Thyroid gland (tissue), 4 donors: Measurements from ENCODE around the gene ZAR1L. TPM values are rescaled to one million over a fixed set of nuclear protein-coding genes. Genes with fewer than 3 reads are reported as not detected.

Experiments
- DNase-seq, 2 donors: peaks; one replicate each; pipeline ENCODE4 v3.0.0-alpha.2; 2019
- H3K27ac ChIP-seq, 3 donors: fragments of 200-600 bp; sonication (generic); 1 replicate in 2 of 3; 2 replicates in 1 of 3; pipeline ENCODE4 v1.5.1; 2016 to 2019; ENCODE audit warnings: mild to moderate bottlenecking in 1 of 3, moderate library complexity in 1 of 3
- H3K27me3 ChIP-seq: fragments of 200-600 bp; sonication (generic); one replicate; pipeline ENCODE4 v1.5.1; 2019
- H3K36me3 ChIP-seq, 2 donors: fragments of 200-600 bp; sonication (generic); one replicate each; pipeline ENCODE4 v1.5.1; 2016 to 2019
- H3K4me1 ChIP-seq, 2 donors: fragments of 200-600 bp; sonication (generic); one replicate each; pipeline ENCODE4 v1.5.1; 2017 to 2019
- H3K4me3 ChIP-seq, 3 donors: fragments of 200-600 bp; sonication (generic); replicated peaks in 1 of 3; 1 replicate in 2 of 3; 2 replicates in 1 of 3; pipeline ENCODE4 v1.5.1; 2016; ENCODE audit warnings: mild to moderate bottlenecking in 1 of 3
- H3K9me3 ChIP-seq: fragments of 200-600 bp; sonication (generic); one replicate; pipeline ENCODE4 v1.5.1; 2017
- CTCF ChIP-seq, 6 experiments: fragments of 200-600 bp in 3 of 6; fragments of 450-650 bp in 3 of 6; sonication (generic) in 3 of 6; IDR thresholded peaks; one replicate each; pipeline ENCODE4 v1.5.1; 2016 to 2019; ENCODE audit warnings: antibody characterized with exemption in 6 of 6, mild to moderate bottlenecking in 2 of 6, inconsistent platforms in 1 of 6, moderate library complexity in 1 of 6
- POLR2A ChIP-seq, 2 donors: fragments of 450-650 bp; IDR thresholded peaks; one replicate each; pipeline ENCODE4 v1.6.1; 2017; ENCODE audit warnings: antibody characterized with exemption in 2 of 2, mild to moderate bottlenecking in 2 of 2, moderate library complexity in 1 of 2
- WGBS, 2 donors: methylation state at CpG; one replicate each; pipeline ENCODE4 v1.1.5; 2017; 5-methylcytosine and 5-hydroxymethylcytosine counted together
- intact Hi-C: fragments of 100-400 bp; cut with DNase I; formaldehyde crosslinking; loops from one replicate; pipeline ENCODE4 v1.15.1; 2023
- total RNA-seq, 4 donors: library from RNA; depleted of rRNA; stranded (reverse); fragments of >200 nt; gene quantifications; one replicate each; pipeline ENCODE4 v1.2.3, GENCODE V29; 2016

The ZAR1L gene
- total RNA-seq, 4 donors from 2014 or later, result not detected

- Histone ChIP-seq H3K4me3 (peak overlapping the region in 1 of 3 donors; percentile 18), H3K27ac (peak overlapping the region; percentile 30 to 57 (median 38)), H3K4me1 (no peaks in the 10 kb centered on the region), H3K36me3 (peaks cover 0 to 2% of the 10 kb centered on the region in 2 donors), H3K9me3 (no peaks in the 10 kb centered on the region), H3K27me3 (no peaks in the 10 kb centered on the region)
- DNase-seq, result no peak
- TF ChIP-seq CTCF (IDR thresholded peaks at IDR 0.05), result no peak
- TF ChIP-seq POLR2A (IDR thresholded peaks at IDR 0.05), result no peak
- WGBS, 2 donors, result 58 to 59% methylated on average over 3 of the region's 3 CpGs
- intact Hi-C loops, result no loop called here
These were observed 60.7 kb downstream of the ZAR1L start for GRCh38 chr13:32254416-32254815.

DNA sequence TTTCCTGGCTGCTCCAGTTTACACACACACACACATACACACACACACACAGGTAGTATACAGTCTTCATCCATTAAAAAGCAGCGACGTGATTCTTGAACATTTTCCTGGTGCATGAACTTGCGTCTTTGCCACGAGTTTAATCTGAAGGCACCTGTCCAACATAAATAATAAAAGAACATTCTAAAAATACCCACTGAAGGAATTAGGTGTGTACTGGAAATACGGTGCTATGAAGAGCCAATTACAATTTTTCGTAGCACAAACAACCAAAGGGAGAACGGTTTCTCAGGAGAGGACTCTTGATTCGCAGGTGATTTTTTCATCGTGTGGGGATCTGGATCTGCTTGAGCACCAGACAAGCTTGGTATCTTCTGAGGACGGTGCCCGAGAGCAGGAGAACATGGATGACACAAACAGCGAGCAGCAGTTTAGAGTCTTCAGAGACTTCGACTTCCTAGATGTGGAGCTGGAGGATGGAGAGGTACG lies 61.2 kb downstream of the ZAR1L start:
- H3K36me3 ChIP-seq, result peaks cover 0 to 2% of the 10 kb centered on the region in 2 donors
- 70 to 75% methylated on average over 14 of the region's 14 CpGs for WGBS, 2 donors
- no peaks in the 10 kb centered on the region for H3K4me1 ChIP-seq
- H3K27ac ChIP-seq, result peak overlapping the region in 2 of 3 donors; percentile 38 to 57
- intact Hi-C loops, result no loop called here
- H3K27me3 ChIP-seq, result no peaks in the 10 kb centered on the region
- DNase-seq, result no peak
- no peak for TF ChIP-seq POLR2A (IDR thresholded peaks at IDR 0.05)
- no peak for TF ChIP-seq CTCF (IDR thresholded peaks at IDR 0.05)
- H3K9me3 ChIP-seq, result no peaks in the 10 kb centered on the region
- peak overlapping the region in 1 of 3 donors; percentile 18 for H3K4me3 ChIP-seq

Other genes starting within 250 kb of the ZAR1L start
- gene BRCA2, start 145 bp upstream of the ZAR1L start, total RNA-seq, result 1 to 10 TPM in 1 of 4 donors, under 1 TPM in 3; 0.56 to 6.3 (median 0.82) TPM
- 10 to 100 TPM; 15.0 to 38.7 (median 23.8) TPM for gene N4BP2L1, start 112.8 kb upstream of the ZAR1L start, total RNA-seq
- 100 to 1,000 TPM; 267 to 633 (median 382) TPM for gene N4BP2L2, start 223.4 kb upstream of the ZAR1L start, total RNA-seq